NOMO-1 treated with DMSO at 0.1 percent for 48 hours (cell line): ENCODE measurements around the gene RBM42.
"Not testable (repeated sequence)": the region's sequence is repeated elsewhere in the genome, so short reads cannot be mapped to it uniquely, and the experiment has no call there.

Experiments used
- DNase-seq: peaks from one replicate; lab custom pipeline; 2025; ENCODE audit not compliant: unreplicated experiment; lab: John Stamatoyannopoulos, UW

The RBM42 gene

DNA sequence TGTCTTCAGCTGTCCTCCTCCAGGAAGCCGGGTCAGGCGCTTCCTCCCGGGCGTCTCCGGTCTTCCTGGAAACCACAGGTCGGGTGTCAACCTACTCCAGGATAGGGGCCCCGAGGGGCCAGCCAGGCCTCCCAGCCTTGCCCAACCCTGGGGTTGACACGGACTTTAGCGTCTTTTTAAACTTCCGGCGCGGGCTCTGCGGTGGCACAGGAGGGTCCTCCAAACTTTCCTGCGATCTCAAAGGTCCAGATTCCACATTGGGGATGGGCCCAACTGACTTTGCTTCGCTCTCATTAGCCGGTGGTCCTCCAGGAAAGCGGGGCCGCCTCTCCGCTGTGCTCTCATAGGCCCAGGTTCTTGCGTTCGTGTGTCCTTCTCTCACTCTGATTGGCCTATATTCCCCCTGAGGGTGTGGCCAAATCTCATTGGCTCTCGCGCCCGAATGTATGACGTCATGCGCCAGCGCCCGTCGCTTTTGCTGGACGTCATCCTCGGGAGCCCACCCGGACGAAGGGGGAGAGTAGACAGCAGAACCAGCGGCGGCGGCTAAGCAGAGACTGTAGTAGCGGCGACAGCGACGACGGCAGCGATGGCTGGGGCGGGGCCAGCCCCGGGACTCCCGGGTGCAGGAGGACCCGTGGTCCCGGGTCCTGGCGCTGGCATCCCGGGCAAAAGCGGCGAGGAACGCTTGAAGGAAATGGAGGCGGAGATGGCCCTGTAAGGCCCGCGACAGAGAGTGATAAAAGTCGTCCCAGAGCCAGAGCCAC lies at the start of gene RBM42:
RBM42 (plus strand) TSS at position 472 of the 767 bp plus-strand sequence; CDS start at position 590, 118 bp downstream.
- DNase-seq, result peak; percentile 99

GRCh38 chr19:35582760-35583159 lies 46.1 kb upstream of the RBM42 start:
- no peak for DNase-seq

GRCh38 chr19:35585848-35586247 lies 43.0 kb upstream of the RBM42 start, which contains the start of gene PMIS2:
TSS of gene PMIS2 (plus strand) at chr19:35586173. CDS start at chr19:35586260, 87 bp downstream.
- no peak for DNase-seq

GRCh38 chr19:35587321-35587720 lies 41.5 kb upstream of the RBM42 start:
- DNase-seq, result no peak

DNA sequence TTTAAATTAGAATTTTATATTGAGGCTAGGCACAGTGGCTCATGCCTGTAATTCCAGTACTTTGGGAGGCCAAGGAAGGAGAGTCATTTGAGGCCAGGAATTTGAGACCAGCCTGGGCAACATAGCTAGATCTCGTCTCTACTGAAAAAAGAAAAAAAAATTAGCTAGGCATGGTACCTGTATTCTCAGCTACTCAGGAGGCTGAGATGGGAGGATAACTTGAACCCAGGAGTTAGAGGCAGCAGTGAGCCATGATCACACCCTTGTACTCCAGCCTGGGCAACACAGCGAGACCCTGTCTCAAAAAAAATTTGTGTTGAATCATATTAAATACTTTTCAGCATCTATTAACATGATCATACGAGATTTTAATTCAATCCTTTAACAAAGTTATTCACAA lies 38.0 kb upstream of the RBM42 start:
- DNase-seq, result no peak

- peak; percentile 8 for DNase-seq
These were observed 36.6 kb upstream of the RBM42 start for GRCh38 chr19:35592226-35592625.

DNA sequence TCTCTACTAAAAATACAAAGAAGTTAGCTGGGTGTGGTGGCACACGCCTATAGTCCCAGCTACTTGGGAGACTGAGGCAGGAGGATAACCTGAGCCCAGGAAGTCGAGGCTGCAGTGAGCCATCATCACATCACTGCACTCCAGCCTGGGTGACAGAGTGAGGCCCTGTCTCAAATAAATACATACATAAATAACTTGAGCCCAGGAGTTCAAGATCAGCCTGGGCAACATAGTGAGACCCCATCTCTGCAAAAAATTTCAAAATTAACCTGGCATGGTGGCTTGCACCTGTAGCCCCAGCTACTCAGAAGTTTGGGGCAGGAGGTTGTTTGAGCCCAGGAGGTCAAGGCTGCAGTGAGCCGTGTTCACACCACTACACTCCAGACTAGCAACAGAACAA lies 33.8 kb upstream of the RBM42 start:
- not testable (repeated sequence) for DNase-seq

GRCh38 chr19:35595928-35596327 lies 32.9 kb upstream of the RBM42 start:
- DNase-seq, result no peak

DNA sequence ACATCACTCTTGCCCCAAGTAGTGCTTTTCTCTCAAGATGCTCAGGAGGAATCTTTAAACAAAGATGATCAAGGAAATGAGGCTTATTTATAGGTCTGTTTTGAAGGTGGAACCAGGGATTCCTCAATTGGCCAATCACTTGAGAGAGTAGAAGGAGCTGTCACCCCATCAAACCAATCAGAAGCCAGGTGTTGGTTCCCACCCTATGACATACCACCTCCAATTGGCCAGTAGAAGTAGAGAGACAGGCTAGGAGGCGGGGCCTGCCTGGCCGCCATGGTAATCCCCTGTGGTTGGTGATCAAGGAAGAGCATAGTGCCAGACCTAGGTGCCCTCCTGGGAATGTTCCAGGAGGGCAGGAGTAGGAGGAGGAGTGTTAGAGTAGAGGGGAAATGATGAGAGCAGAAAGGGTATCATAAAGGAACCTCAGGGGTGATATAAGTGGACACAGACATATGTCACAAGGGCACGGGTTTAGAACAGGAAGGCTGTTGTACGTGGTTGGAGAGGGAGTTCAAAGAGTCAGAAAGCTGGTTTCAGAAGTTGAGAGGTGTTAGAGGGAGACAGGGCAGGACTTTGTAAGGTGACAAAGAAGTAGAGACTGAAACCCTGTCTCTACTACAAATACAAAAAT lies 32.4 kb upstream of the RBM42 start:
- no peak for DNase-seq

DNA sequence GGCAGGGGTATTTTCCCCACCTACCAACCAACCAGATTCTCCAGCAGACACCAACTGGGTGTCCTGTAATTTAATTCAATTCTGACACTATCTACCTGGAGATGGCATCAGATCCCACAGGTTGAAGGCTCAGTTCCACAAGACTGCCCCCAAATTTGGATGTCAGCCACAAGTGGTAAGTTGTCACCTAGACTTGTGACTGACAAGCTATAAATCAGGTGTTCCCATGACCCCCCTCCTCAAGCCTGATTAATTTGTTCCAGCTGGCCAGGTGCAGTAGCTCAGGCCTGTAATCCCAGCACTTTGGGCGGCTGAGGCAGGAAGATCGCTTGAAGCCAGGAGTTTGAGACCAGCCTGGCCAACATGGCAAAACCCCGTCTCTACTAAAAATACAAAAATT lies 26.9 kb upstream of the RBM42 start:
- DNase-seq, result no peak

GRCh38 chr19:35604436-35604835 lies 24.4 kb upstream of the RBM42 start:
- not testable (repeated sequence) for DNase-seq

DNA sequence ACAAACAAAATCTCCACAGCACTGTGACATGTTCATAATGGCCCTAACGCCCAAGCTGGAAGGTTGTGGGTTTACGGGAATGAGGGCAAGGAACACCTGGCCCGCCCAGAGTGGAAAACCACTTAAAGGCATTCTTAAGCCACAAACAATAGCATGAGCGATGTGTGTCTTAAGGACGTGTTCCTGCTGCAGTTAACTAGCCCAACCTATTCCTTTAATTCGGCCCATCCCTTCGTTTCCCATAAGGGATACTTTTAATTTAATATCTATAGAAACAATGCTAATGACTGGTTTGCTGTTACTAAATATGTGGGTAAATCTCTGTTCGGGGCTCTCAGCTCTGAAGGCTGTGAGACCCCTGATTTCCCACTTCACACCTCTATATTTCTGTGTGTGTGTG lies 21.7 kb upstream of the RBM42 start:
- DNase-seq, result not testable (repeated sequence)

- DNase-seq, result no peak
These were observed 21.2 kb upstream of the RBM42 start for GRCh38 chr19:35607661-35608060.

GRCh38 chr19:35608251-35608650 lies 20.6 kb upstream of the RBM42 start:
- no peak for DNase-seq

DNA sequence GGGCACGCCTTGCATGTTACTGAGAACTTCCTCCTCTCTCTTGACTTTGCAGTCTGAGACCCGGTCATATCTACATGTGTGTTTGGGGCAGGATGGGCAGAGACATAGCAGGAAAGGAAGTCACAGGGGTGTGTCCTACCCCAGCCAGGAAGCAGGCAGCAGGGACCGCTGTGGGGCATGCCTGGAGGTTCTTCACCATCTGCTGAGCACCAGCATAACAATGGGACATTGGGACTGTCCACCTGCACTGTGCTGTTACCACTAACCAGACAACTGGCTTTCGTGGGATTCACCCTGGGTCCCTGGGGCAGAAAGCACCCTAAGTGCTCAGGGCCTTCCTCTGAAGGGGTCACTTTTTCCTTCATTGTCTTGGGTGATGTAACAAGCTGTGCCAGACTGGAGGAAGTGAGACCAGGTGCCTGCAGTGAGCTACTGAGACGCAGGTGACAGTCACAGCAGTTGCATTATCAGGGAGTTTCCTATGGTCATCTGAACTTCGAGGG lies 18.9 kb upstream of the RBM42 start:
- peak; percentile 64 for DNase-seq

- DNase-seq, result no peak
These were observed 16.6 kb upstream of the RBM42 start for GRCh38 chr19:35612224-35612558.

GRCh38 chr19:35612559-35613321 lies 16.1 kb upstream of the RBM42 start, which contains the start of gene HAUS5:
TSS of gene HAUS5 (plus strand) at chr19:35612735. CDS start at chr19:35612795, 60 bp downstream.
- DNase-seq, result peak; percentile 83

- no peak for DNase-seq
These were observed 15.3 kb upstream of the RBM42 start for GRCh38 chr19:35613574-35613973.

GRCh38 chr19:35615036-35615435 lies 13.8 kb upstream of the RBM42 start:
- DNase-seq, result no peak

GRCh38 chr19:35618857-35619256 lies 10.0 kb upstream of the RBM42 start:
- no peak for DNase-seq

GRCh38 chr19:35619290-35619923 lies 9.4 kb upstream of the RBM42 start:
- no peak for DNase-seq
